ENCODE measurements around the gene MTERF4. TPM values are rescaled to one million over a fixed set of nuclear protein-coding genes. Genes with fewer than 3 reads are reported as not detected.
"Not testable (repeated sequence)": the region's sequence is repeated elsewhere in the genome, so short reads cannot be mapped to it uniquely, and the experiment has no call there.

The MTERF4 gene
- total RNA-seq, 2 donors from 2014 or later, result 91.3 to 98.5 TPM

DNA sequence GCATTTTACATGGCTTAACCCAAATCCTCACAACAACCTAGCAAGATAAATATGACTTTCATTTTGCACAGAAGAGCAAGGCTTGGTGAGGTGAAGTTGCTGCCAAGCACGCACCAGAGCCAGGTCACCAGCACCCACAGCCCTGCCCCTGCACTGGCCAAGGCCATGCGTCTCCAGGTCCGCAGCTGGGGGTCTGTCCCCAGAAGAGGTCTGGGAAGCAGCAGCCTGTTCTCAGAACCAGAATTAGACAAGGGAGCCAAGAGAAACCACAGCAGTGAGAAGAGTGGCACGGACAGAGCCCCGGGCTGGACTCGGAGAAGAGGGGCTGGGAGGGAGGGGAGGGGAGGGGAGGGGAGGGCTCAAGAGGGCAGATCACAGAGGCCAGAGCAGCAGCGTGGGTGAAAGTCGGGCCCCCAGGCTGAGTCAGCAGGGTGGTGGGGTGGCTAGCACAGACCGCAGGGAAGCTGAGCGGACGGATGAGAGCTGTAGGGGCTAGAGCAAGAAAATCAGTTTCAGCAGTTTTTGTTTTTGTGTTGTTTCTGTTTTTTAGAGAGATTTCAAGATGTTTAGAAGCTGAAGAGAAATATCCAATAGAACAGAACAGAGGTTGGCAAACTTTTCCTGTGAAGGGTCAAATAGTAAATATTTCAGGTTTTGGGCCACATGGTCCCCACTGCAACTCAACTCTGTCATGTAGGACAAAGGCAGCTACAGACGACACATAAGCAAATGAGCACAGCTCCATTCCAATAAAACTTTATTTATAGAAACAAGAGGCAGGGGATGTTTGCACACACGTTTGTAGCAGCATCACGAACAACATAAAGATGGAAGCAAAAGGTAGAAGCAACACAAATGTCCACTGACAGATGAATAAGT lies 7.4 kb upstream of the MTERF4 start:
- Histone ChIP-seq H3K9me3 (no peaks in the 10 kb centered on the region), H3K4me1 (replicated peaks) (no peaks in the 10 kb centered on the region), H3K36me3 (no peaks in the 10 kb centered on the region), H3K4me3 (no peak overlapping the region), H3K27me3 (replicated peaks; ENCODE audit: insufficient read depth) (no peaks in the 10 kb centered on the region), H3K27ac (no peak overlapping the region)
- DNase-seq (ENCODE audit: low spot score), result no peak
- TF ChIP-seq POLR2AphosphoS5 (IDR thresholded peaks at IDR 0.05) (no peak), POLR2A (IDR thresholded peaks at IDR 0.05) (no peak), CTCF (IDR thresholded peaks at IDR 0.05) (no peak)
- 83% methylated on average over 14 of the region's 14 CpGs for WGBS
- intact Hi-C loops (cut with DNase I), result loop anchor here (10.0 kb wide), 1 partner anchor 105 kb away; no protein-coding TSS in a partner anchor

GRCh38 chr2:241108271-241109209 lies 6.5 kb upstream of the MTERF4 start:
- no peaks in the 10 kb centered on the region for H3K9me3 ChIP-seq
- whole genome bisulfite sequencing, result 86% methylated on average over 35 of the region's 35 CpGs
- intact Hi-C loops (cut with DNase I), result loop anchor here (10.0 kb wide), 1 partner anchor 106 kb away; no protein-coding TSS in a partner anchor
- no peaks in the 10 kb centered on the region for H3K4me1 ChIP-seq (replicated peaks)
- no peak overlapping the region for H3K4me3 ChIP-seq
- H3K36me3 ChIP-seq, result no peaks in the 10 kb centered on the region
- DNase-seq (ENCODE audit: low spot score), result no peak
- no peak overlapping the region for H3K27ac ChIP-seq
- no peaks in the 10 kb centered on the region for H3K27me3 ChIP-seq (replicated peaks; ENCODE audit: insufficient read depth)
- TF ChIP-seq POLR2A (IDR thresholded peaks at IDR 0.05) (no peak), POLR2AphosphoS5 (IDR thresholded peaks at IDR 0.05) (no peak), CTCF (IDR thresholded peaks at IDR 0.05) (no peak)

- no peaks in the 10 kb centered on the region for H3K36me3 ChIP-seq
- no peak overlapping the region for H3K4me3 ChIP-seq
- H3K9me3 ChIP-seq, result no peaks in the 10 kb centered on the region
- TF ChIP-seq POLR2A (IDR thresholded peaks at IDR 0.05) (no peak), CTCF (IDR thresholded peaks at IDR 0.05) (no peak), POLR2AphosphoS5 (IDR thresholded peaks at IDR 0.05) (no peak)
- no peaks in the 10 kb centered on the region for H3K4me1 ChIP-seq (replicated peaks)
- DNase-seq (ENCODE audit: low spot score), result no peak
- WGBS, result 92% methylated on average over 9 of the region's 9 CpGs
- intact Hi-C loops (cut with DNase I), result loop anchor here (10.0 kb wide), 1 partner anchor 108 kb away; no protein-coding TSS in a partner anchor
- no peak overlapping the region for H3K27ac ChIP-seq
- no peaks in the 10 kb centered on the region for H3K27me3 ChIP-seq (replicated peaks; ENCODE audit: insufficient read depth)
These were observed 5.1 kb upstream of the MTERF4 start for GRCh38 chr2:241107031-241107783.

GRCh38 chr2:241105641-241106040 lies 3.6 kb upstream of the MTERF4 start:
- Histone ChIP-seq H3K4me3 (no peak overlapping the region), H3K36me3 (no peaks in the 10 kb centered on the region), H3K27me3 (replicated peaks; ENCODE audit: insufficient read depth) (no peaks in the 10 kb centered on the region), H3K27ac (no peak overlapping the region), H3K9me3 (no peaks in the 10 kb centered on the region), H3K4me1 (replicated peaks) (no peaks in the 10 kb centered on the region)
- no peak for TF ChIP-seq POLR2AphosphoS5 (IDR thresholded peaks at IDR 0.05)
- no peak for TF ChIP-seq CTCF (IDR thresholded peaks at IDR 0.05)
- no peak for TF ChIP-seq POLR2A (IDR thresholded peaks at IDR 0.05)
- no peak for DNase-seq (ENCODE audit: low spot score)
- intact Hi-C loops (cut with DNase I), result loop anchor here (10.0 kb wide), 1 partner anchor 109 kb away; no protein-coding TSS in a partner anchor
- 53% methylated on average over 3 of the region's 3 CpGs for WGBS

DNA sequence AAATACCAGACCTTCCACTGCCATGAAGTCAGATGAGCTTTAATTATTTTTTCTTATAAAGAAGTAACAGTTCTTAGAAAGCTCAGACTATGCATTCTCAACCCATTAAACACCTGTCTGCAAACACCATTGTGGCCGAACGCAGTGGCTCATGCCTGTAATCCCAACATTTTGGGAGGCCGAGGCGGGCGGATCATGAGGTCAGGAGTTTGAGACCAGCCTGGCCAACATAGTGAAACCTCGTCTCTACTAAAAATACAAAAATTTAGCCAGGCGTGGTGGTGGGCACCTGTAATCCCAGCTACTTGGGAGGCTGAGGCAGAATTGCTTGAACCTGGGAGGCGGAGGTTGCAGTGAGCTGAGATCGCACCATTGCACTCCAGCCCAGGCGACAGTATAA lies 2.5 kb upstream of the MTERF4 start:
- H3K27me3 ChIP-seq (replicated peaks; ENCODE audit: insufficient read depth); H3K4me1 ChIP-seq (replicated peaks); H3K27ac ChIP-seq; H3K9me3 ChIP-seq; H3K36me3 ChIP-seq; H3K4me3 ChIP-seq; DNase-seq (ENCODE audit: low spot score): not testable (repeated sequence)
- intact Hi-C loops (cut with DNase I), result loop anchor here (5.0 to 10.0 kb wide), 2 partner anchors 110 to 168 kb away; no protein-coding TSS in a partner anchor
- 95% methylated on average over 10 of the region's 10 CpGs for WGBS

All from prostate gland (tissue), 2 donors.